Gastrocnemius medialis (tissue), 4 donors: ENCODE results near the gene ONECUT3. TPM values are rescaled to one million over a fixed set of nuclear protein-coding genes. Genes with fewer than 3 reads are reported as not detected.

Source experiments
- ATAC-seq, 2 donors: fragments of 150-250 bp; one replicate each; pipeline ENCODE4 v1.9.1; 2016
- DNase-seq, 2 donors: peaks; one replicate each; pipeline ENCODE4 v3.0.0-alpha.2; 2019
- H3K27ac ChIP-seq, 4 donors: fragments of 200-600 bp; sonication (generic); 1 replicate in 1 of 4; 2 replicates in 3 of 4; pipeline ENCODE4 v1.5.1; 2016 to 2018; ENCODE audit warnings: mild to moderate bottlenecking in 2 of 4, moderate library complexity in 1 of 4
- H3K27me3 ChIP-seq, 3 donors: fragments of 200-600 bp; sonication (generic) in 2 of 3; 1 replicate in 1 of 3; 2 replicates in 2 of 3; pipeline versions ENCODE4 v1.5.1 to v1.6.0; 2016 to 2019; ENCODE audit warnings: mild to moderate bottlenecking in 1 of 3, moderate library complexity in 1 of 3
- H3K36me3 ChIP-seq, 2 donors: fragments of 200-600 bp; sonication (generic) in 1 of 2; one replicate each; pipeline ENCODE4 v1.5.1; 2017 to 2018
- H3K4me1 ChIP-seq, 2 donors: fragments of 200-600 bp; sonication (generic) in 1 of 2; one replicate each; pipeline ENCODE4 v1.5.1; 2016 to 2017; ENCODE audit warnings: mild to moderate bottlenecking in 2 of 2
- H3K4me3 ChIP-seq, 4 donors: fragments of 200-600 bp; sonication (generic) in 3 of 4; 1 replicate in 1 of 4; 2 replicates in 3 of 4; pipeline ENCODE4 v1.5.1; 2016 to 2019; ENCODE audit warnings: mild to moderate bottlenecking in 2 of 4
- H3K9me3 ChIP-seq, 3 donors: fragments of 200-600 bp; sonication (generic) in 2 of 3; 1 replicate in 1 of 3; 2 replicates in 2 of 3; pipeline ENCODE4 v1.5.1; 2016 to 2019
- CTCF ChIP-seq, 5 experiments: fragments of 450-650 bp in 3 of 5; fragments of 200-600 bp in 2 of 5; sonication (generic) in 2 of 5; IDR thresholded peaks in 4 of 5; conservative IDR thresholded peaks in 1 of 5; 1 replicate in 4 of 5; 2 replicates in 1 of 5; pipeline ENCODE4 v1.5.1; 2016 to 2019; ENCODE audit warnings: antibody characterized with exemption in 5 of 5, mild to moderate bottlenecking in 3 of 5, moderate library complexity in 3 of 5
- POLR2A ChIP-seq, 2 donors: fragments of 450-650 bp; IDR thresholded peaks; one replicate each; pipeline ENCODE4 v1.6.1; 2017; ENCODE audit warnings: antibody characterized with exemption in 2 of 2, mild to moderate bottlenecking in 2 of 2, moderate library complexity in 2 of 2
- in situ Hi-C, 4 donors: fragments of 200-750 bp; cut with MboI; loops; one replicate each; pipeline versions ENCODE4 v1.15.0 to v1.8.0; 2017; ENCODE audit warnings: low sequenced_read_pairs in 4 of 4
- intact Hi-C: fragments of 100-400 bp; cut with DNase I; formaldehyde crosslinking; loops from one replicate; pipeline ENCODE4 v1.15.1; 2023; ENCODE audit warnings: low total_unique reads
- total RNA-seq, 4 donors: library from RNA; depleted of rRNA; stranded (reverse); fragments of >200 nt; gene quantifications; one replicate each; pipeline versions ENCODE4 v1.1.0 to v1.2.3, GENCODE V29; 2016

The ONECUT3 gene
- total RNA-seq, 4 donors from 2014 or later = not detected

GRCh38 chr19:1789261-1790041 is 36.1 kb downstream of the ONECUT3 start:
- no peaks in the 10 kb centered on the region for H3K36me3 ChIP-seq
- H3K4me1 ChIP-seq = no peaks in the 10 kb centered on the region
- H3K9me3 ChIP-seq = no peaks in the 10 kb centered on the region
- no peak overlapping the region for H3K27ac ChIP-seq
- intact Hi-C loops (no loop called here), in situ Hi-C loops (no loop called here)
- TF ChIP-seq POLR2A (IDR thresholded peaks at IDR 0.05) (no peak), CTCF (IDR thresholded peaks at IDR 0.05 in 4 of 5, conservative IDR thresholded peaks at IDR 0.05 in 1 of 5) (no peak)
- peak overlapping the region in 1 of 4 donors; percentile 16 for H3K4me3 ChIP-seq
- peaks cover 14 to 25% (median 25%) of the 10 kb centered on the region in 3 donors for H3K27me3 ChIP-seq
- DNase-seq = no peak
- ATAC-seq = no peak

GRCh38 chr19:1790054-1790792 is 36.9 kb downstream of the ONECUT3 start:
- H3K9me3 ChIP-seq = no peaks in the 10 kb centered on the region
- intact Hi-C loops = no loop called here
- no peak for TF ChIP-seq POLR2A (IDR thresholded peaks at IDR 0.05)
- no peak for TF ChIP-seq CTCF (IDR thresholded peaks at IDR 0.05 in 4 of 5, conservative IDR thresholded peaks at IDR 0.05 in 1 of 5)
- ATAC-seq (no peak), DNase-seq (no peak)
- H3K4me3 ChIP-seq = peak overlapping the region in 1 of 4 donors; percentile 16
- in situ Hi-C loops = no loop called here
- H3K36me3 ChIP-seq = no peaks in the 10 kb centered on the region
- no peak overlapping the region for H3K27ac ChIP-seq
- H3K4me1 ChIP-seq = no peaks in the 10 kb centered on the region
- H3K27me3 ChIP-seq = peaks cover 12 to 25% (median 24%) of the 10 kb centered on the region in 3 donors

DNA sequence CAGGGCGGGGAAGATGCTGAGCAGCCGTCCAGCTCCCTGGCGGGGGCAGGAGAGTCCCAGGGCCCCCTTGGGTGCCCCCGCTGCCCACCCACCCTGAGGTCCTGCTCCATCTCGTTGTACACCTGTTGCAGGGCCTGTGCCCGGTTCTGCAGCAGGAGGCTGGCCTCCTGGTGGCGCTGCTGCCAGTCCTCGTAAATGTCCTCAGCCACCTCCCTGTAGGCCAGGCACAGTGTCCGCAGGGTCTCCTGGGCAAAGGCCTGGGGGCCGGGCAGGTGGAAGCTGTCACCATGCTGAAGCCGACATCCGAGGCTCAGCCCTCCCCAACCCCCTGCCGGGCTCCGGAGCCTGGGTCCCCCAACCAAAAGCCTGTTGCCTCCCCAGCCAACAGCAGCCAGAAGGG is 38.6 kb downstream of the ONECUT3 start:
- no peaks in the 10 kb centered on the region for H3K9me3 ChIP-seq
- no peak overlapping the region for H3K27ac ChIP-seq
- H3K36me3 ChIP-seq = no peaks in the 10 kb centered on the region
- in situ Hi-C loops = no loop called here
- H3K4me1 ChIP-seq = no peaks in the 10 kb centered on the region
- peaks cover 16 to 36% (median 33%) of the 10 kb centered on the region in 3 donors for H3K27me3 ChIP-seq
- TF ChIP-seq POLR2A (IDR thresholded peaks at IDR 0.05) = no peak
- no peak for TF ChIP-seq CTCF (IDR thresholded peaks at IDR 0.05 in 4 of 5, conservative IDR thresholded peaks at IDR 0.05 in 1 of 5)
- H3K4me3 ChIP-seq = no peak overlapping the region
- ATAC-seq (no peak), DNase-seq (no peak)
- intact Hi-C loops = no loop called here

DNA sequence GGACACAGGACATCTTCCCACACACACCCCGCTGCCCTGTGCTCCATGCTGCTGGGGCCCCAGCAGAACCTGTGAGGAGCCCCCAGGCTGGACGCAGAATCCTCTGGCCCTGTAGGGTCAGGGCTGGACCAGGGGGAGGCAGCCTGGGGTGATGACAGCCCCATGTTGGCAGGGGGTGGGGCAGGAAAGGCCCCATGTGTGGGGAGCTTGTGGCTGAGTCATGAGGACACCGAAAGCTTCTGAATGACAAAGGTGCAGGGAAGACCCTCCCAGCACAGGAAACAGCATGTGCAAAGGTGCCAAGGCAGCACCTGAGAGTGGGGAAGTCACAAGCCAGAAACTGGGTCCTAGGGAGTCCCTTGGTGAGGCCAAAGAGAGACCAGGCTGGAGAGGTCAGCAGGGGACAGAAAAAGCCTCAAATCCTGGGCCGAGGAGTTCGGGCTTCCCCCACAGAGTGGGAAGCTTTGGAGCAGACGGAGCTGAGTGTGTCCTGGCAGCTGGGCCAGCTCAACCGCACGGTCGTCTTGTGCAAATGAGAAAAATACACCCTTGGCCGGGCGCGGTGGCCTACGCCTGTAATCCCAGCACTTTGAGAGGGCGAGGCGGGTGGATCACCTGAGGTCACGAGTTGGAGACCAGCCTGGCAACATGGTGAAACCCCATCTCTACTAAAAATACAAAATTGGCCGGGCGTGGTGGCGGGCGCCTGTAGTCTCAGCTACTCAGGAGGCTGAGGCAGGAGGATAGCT is 41.3 kb downstream of the ONECUT3 start:
- no peaks in the 10 kb centered on the region for H3K9me3 ChIP-seq
- no peaks in the 10 kb centered on the region for H3K36me3 ChIP-seq
- ATAC-seq = no peak
- no peak overlapping the region for H3K27ac ChIP-seq
- intact Hi-C loops (no loop called here), in situ Hi-C loops (no loop called here)
- no peak overlapping the region for H3K4me3 ChIP-seq
- H3K27me3 ChIP-seq = peaks cover 8 to 28% (median 23%) of the 10 kb centered on the region in 3 donors
- TF ChIP-seq POLR2A (IDR thresholded peaks at IDR 0.05) (no peak), CTCF (IDR thresholded peaks at IDR 0.05 in 4 of 5, conservative IDR thresholded peaks at IDR 0.05 in 1 of 5) (no peak)
- no peaks in the 10 kb centered on the region for H3K4me1 ChIP-seq
- DNase-seq = no peak
